Measurements from ENCODE around the gene CDK6.

Gene CDK6

GRCh38 chr7:92837000-92837749, 802 bp upstream of the CDK6 start:
- Mint-ChIP-seq H3K4me1 (ENCODE audit: low read depth) (peaks cover 21% of the 10 kb centered on the region), H3K9me3 (ENCODE audit: low read depth) (no peaks in the 10 kb centered on the region), H3K27ac (peak overlapping the region; percentile 93), H3K36me3 (peaks cover 4% of the 10 kb centered on the region), H3K4me3 (peak overlapping the region; percentile 93), H3K27me3 (peaks cover 3% of the 10 kb centered on the region)

GRCh38 chr7:92835851-92836488, 403 bp downstream of the CDK6 start:
- Mint-ChIP-seq H3K9me3 (ENCODE audit: low read depth) (no peaks in the 10 kb centered on the region), H3K4me3 (peak overlapping the region; percentile 96), H3K27ac (peak overlapping the region; percentile 97), H3K27me3 (peaks cover under 1% of the 10 kb centered on the region), H3K4me1 (ENCODE audit: low read depth) (peaks cover 33% of the 10 kb centered on the region), H3K36me3 (peaks cover 14% of the 10 kb centered on the region)

- Mint-ChIP-seq H3K27ac (peak overlapping the region; percentile 97), H3K4me3 (peak overlapping the region; percentile 96), H3K27me3 (no peaks in the 10 kb centered on the region), H3K36me3 (peaks cover 19% of the 10 kb centered on the region), H3K9me3 (ENCODE audit: low read depth) (no peaks in the 10 kb centered on the region), H3K4me1 (ENCODE audit: low read depth) (peaks cover 39% of the 10 kb centered on the region)
These were observed 1.0 kb downstream of the CDK6 start for GRCh38 chr7:92835261-92835850.

DNA sequence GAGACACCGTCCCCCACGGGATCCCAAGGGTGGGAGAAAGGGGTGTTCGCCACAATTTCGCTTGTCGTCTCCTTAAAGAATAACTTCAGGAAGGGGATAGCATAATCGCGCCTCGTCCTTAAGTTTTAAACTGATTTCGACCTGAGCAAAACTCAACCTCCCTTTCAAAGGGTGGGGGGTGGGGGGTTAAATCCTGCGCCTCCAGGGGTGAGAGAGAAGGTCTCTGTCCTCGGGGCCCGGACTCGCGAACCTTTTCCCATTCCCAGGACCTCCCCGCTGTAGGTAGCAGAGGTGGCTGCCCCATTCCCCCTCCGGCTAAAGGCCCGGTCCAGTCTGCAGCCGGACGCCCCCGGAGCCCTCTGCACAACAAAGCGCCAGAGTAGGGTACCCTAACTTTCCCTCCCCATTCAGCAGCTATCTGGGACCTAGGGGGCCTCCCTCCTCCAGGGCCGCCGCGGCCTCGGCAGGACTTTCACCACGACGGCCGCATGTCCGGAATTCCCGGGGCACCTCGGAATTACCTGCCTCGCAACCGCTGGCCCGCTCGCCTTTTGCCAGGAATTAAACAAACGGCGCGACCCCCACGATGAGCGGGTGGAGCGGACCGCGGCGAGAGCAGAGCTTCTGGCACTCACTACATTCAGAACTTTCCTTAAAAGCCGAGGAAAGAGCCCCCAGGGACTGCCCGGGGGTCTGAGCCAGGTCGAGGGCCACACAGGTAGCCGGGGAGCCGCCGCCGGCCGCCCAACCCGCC, 1.7 kb downstream of the CDK6 start:
- Mint-ChIP-seq H3K4me3 (peak overlapping the region; percentile 96), H3K36me3 (peaks cover 21% of the 10 kb centered on the region), H3K9me3 (ENCODE audit: low read depth) (no peaks in the 10 kb centered on the region), H3K27me3 (no peaks in the 10 kb centered on the region), H3K27ac (peak overlapping the region; percentile 97), H3K4me1 (ENCODE audit: low read depth) (peaks cover 44% of the 10 kb centered on the region)

- H3K27me3 Mint-ChIP-seq, result no peaks in the 10 kb centered on the region
- no peaks in the 10 kb centered on the region for H3K9me3 Mint-ChIP-seq (ENCODE audit: low read depth)
- peaks cover 21% of the 10 kb centered on the region for H3K36me3 Mint-ChIP-seq
- peak overlapping the region; percentile 96 for H3K4me3 Mint-ChIP-seq
- peak overlapping the region; percentile 97 for H3K27ac Mint-ChIP-seq
- peaks cover 50% of the 10 kb centered on the region for H3K4me1 Mint-ChIP-seq (ENCODE audit: low read depth)
These were observed 2.4 kb downstream of the CDK6 start for GRCh38 chr7:92833766-92834506.

DNA sequence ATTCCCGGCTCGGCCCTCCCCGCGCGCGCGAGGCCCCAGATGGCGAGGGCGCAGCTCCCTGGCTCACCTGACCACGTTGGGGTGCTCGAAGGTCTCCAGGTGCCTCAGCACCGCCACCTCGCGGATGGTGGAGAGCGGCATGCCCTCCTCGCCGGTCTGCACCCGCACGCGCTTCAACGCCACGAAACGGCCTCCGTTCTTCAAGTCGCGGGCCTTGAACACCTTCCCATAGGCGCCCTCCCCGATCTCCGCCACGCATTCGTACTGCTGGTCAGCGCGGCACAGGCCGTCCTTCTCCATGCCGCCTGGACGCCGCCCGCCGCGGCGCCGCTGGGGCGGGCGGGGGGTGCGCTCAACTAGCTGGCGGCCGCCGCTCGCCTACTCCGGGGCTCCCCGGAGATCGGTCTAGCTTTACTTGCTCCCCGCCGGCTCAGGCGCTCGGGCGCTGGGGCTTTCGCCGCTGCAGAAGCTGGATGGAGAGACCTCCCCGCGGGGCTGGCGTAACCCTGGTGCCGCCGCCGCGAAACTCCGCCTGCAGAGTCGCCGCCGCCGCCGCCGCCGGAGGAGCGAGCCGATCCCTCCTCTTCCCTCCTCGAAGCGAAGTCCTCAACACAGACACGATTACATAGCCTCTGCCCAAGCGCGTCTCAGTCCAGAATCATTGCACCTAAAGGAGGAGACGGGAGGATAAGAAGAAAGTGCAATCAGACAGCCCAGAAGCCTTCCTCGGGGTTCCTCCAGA, 3.2 kb downstream of the CDK6 start:
- Mint-ChIP-seq H3K4me3 (peak overlapping the region; percentile 96), H3K4me1 (ENCODE audit: low read depth) (peaks cover 56% of the 10 kb centered on the region), H3K9me3 (ENCODE audit: low read depth) (no peaks in the 10 kb centered on the region), H3K27ac (peak overlapping the region; percentile 97), H3K27me3 (no peaks in the 10 kb centered on the region), H3K36me3 (peaks cover 22% of the 10 kb centered on the region)

- Mint-ChIP-seq H3K27ac (peak overlapping the region; percentile 97), H3K9me3 (ENCODE audit: low read depth) (no peaks in the 10 kb centered on the region), H3K36me3 (peaks cover 24% of the 10 kb centered on the region), H3K27me3 (no peaks in the 10 kb centered on the region), H3K4me3 (peak overlapping the region; percentile 96), H3K4me1 (ENCODE audit: low read depth) (peaks cover 58% of the 10 kb centered on the region)
These were observed 3.8 kb downstream of the CDK6 start for GRCh38 chr7:92832534-92833023.

DNA sequence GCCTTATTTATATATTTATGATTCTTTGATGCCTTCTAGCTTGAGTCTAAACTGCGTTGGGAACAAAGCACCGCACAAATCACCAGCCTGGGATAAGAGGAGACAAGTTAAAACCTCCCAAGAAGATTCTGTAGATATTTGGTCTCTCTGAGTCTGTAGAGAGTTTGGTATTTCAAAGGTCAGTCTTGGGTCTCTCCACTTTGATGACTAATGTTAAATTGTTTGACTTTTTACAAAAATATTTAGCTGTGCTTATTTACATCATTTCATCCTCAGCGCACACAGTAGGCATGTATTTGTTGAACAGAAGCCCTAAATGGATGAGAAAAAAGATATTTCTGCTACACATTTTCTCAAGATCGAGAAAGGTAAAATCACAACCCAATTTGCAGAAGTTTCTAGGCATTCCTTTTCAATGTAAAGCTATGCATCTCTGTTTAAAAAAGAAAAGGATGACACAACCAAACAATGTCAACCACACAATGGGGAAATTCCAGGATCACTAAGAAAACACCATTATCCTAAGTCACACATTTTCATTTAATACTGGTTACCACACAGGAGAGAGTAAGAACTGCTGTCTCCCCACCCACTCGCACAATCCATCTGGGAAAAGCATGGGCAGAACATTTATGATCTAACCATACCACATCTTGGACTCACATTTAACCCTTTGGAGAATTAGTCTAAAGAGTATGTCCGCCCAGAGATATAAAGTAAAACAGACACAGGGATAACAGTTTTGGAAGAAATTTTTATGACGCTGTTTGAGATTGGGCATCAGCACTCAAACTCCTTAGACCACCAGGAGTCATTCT, 4.4 kb downstream of the CDK6 start:
- Mint-ChIP-seq H3K4me1 (ENCODE audit: low read depth) (peaks cover 59% of the 10 kb centered on the region), H3K9me3 (ENCODE audit: low read depth) (no peaks in the 10 kb centered on the region), H3K27ac (peak overlapping the region; percentile 97), H3K36me3 (peaks cover 29% of the 10 kb centered on the region), H3K4me3 (peak overlapping the region; percentile 96), H3K27me3 (no peaks in the 10 kb centered on the region)

GRCh38 chr7:92830532-92831110, 5.8 kb downstream of the CDK6 start:
- H3K27ac Mint-ChIP-seq, result peak overlapping the region; percentile 97
- no peaks in the 10 kb centered on the region for H3K27me3 Mint-ChIP-seq
- peaks cover 35% of the 10 kb centered on the region for H3K36me3 Mint-ChIP-seq
- peaks cover 71% of the 10 kb centered on the region for H3K4me1 Mint-ChIP-seq (ENCODE audit: low read depth)
- no peaks in the 10 kb centered on the region for H3K9me3 Mint-ChIP-seq (ENCODE audit: low read depth)
- H3K4me3 Mint-ChIP-seq, result peak overlapping the region; percentile 96

- Mint-ChIP-seq H3K4me1 (ENCODE audit: low read depth) (peaks cover 72% of the 10 kb centered on the region), H3K27ac (peak overlapping the region; percentile 97), H3K36me3 (peaks cover 39% of the 10 kb centered on the region), H3K9me3 (ENCODE audit: low read depth) (no peaks in the 10 kb centered on the region), H3K27me3 (no peaks in the 10 kb centered on the region), H3K4me3 (peak overlapping the region; percentile 96)
These were observed 6.3 kb downstream of the CDK6 start for GRCh38 chr7:92830027-92830426.

DNA sequence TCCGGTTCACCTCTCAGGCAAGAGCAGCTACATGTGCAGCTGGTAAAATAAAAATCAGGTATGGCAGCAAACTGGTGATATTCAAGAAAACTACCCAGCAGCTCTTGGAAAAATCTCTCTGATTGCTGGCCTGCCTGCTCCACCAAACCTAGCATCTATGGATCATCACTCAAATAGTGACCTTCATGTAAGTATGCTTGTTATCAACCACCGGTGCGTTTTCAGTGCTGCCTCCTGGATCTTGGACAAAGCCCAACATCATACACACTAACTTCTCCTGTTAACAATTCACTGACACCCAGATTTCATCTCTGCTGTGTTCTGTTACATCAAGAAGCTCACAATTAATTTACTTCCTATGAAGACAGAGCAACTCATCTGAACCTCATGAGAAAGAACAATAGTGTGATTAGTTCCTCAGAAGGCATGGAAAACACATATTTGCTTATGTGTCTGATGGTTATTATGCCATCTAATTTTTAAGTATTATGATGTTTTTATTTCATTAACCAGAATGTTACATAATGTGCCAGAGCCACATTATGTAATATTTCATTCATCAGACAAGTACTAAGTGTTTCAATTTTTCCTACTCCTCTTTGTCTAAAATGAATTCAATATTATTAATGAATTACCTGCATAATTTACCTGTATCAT, 8.8 kb downstream of the CDK6 start:
- Mint-ChIP-seq H3K4me3 (peak overlapping the region; percentile 28), H3K4me1 (ENCODE audit: low read depth) (peaks cover 89% of the 10 kb centered on the region), H3K9me3 (ENCODE audit: low read depth) (no peaks in the 10 kb centered on the region), H3K36me3 (peaks cover 40% of the 10 kb centered on the region), H3K27me3 (no peaks in the 10 kb centered on the region), H3K27ac (peak overlapping the region; percentile 35)

DNA sequence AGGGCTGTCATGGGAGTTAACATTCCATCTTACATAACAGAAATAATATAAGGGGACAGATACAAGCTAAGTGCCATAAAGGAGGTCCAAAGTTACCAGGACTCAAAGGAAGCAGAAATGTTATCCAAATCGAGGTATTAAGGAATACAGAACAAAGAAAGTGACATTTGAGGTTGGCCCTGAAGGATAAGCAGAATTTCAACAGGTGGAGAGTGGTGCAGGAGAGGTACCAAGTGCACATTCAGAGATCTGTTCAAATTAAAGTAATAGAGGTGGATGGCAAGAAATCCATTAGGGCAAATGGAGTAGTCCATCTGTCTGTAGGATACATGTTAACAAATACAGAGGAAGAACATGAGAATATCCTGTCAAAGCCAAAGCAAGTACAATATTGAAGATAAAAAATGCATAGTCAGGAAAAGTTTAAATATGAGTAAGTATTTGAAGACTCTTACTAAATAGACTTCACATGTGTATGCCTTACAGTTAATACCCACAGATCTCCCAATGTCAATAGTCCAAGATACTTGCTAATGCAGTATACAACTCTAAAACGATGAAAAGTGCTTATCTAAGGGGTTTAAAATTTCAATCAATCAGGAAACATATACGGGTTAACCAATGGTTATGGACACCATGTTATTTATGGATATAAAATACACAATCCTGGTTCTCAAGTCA, 10.0 kb downstream of the CDK6 start:
- peaks cover 81% of the 10 kb centered on the region for H3K4me1 Mint-ChIP-seq (ENCODE audit: low read depth)
- no peaks in the 10 kb centered on the region for H3K9me3 Mint-ChIP-seq (ENCODE audit: low read depth)
- H3K36me3 Mint-ChIP-seq, result peaks cover 29% of the 10 kb centered on the region
- H3K27ac Mint-ChIP-seq, result no peak overlapping the region
- no peaks in the 10 kb centered on the region for H3K27me3 Mint-ChIP-seq
- peak overlapping the region; percentile 18 for H3K4me3 Mint-ChIP-seq

Data from activated naive CD8-positive, alpha-beta T cell (primary cell).